ENCODE results near the gene PRKCH. TPM values are rescaled to one million over a fixed set of nuclear protein-coding genes. Genes with fewer than 3 reads are reported as not detected.

PRKCH gene
- total and polyA plus RNA-seq, 9 of the 15 experiments (the other 6 are each of a cell fraction or from before 2014, with no cell fraction given) = 0.61 to 4.4 (median 4.0) TPM

DNA sequence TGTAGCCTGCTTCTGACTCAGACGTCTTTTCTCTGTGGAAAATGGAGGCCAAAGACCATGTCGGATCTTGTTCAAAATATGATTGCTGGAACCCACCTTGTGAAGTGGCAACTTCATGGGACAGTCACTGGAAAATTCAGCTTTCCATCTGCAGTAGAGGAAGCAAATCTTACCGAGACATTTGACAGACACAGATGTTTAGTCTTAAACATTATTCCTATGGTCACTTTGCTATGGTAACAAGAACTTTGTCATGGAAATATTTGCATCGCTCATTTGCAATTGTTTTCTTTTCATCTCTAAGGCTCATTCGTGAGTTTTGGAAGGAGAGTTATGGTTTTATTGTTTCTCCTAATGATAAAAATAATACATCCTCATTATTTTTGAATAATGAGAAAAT is 275.6 kb downstream of the PRKCH start (continued):
- TF ChIP-seq EWSR1 (IDR thresholded peaks at IDR 0.05; ENCODE audit: borderline replicate concordance, low read depth, partially characterized antibody) = no peak
- no peak for TF ChIP-seq ETV6 (IDR thresholded peaks at IDR 0.05; ENCODE audit: borderline replicate concordance in 1 of 2, low read depth in 2 of 2, low read length in 1 of 2)
- no peak for TF ChIP-seq ETV6 (CRISPR knock-in tag; IDR thresholded peaks at IDR 0.05; ENCODE audit: borderline replicate concordance)

DNA sequence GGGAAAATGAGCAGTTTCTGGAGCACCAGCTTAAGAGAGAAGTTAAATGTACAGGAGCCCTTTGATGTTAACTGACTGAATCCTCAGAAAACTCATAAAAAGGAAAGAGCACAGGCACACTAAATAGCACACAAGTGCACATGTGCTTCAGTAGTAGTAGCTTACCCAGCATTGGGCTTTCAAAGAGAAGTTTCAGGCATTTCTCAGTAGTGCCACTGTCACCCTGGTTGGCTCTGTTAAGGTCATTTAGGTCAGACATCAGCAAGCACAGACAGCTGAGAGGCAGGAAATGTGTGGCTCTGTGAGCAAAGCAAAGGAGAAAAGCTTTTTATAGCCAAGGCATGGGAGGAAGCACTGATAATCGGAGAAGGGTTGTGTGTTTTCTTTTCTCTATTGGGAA is 277.6 kb downstream of the PRKCH start:
- no peaks in the 10 kb centered on the region for H4K20me1 ChIP-seq (replicated peaks; ENCODE audit: control insufficient read depth, insufficient read depth, low read length)
- in situ Hi-C loops (cut with MboI) (no loop called here), intact Hi-C loops (cut with micrococcal nuclease) (no loop called here)
- no peak overlapping the region for H3K9ac ChIP-seq (ENCODE audit: insufficient read depth in 1 of 2, low read depth in 2 of 2, low read length in 2 of 2)
- FAIRE-seq = no peak
- H3K4me2 ChIP-seq (ENCODE audit: insufficient read depth, low read length) = no peak overlapping the region
- no peaks in the 10 kb centered on the region for H3K9me3 ChIP-seq (replicated peaks; ENCODE audit: control insufficient read depth, insufficient read depth, low read depth, low read length)
- no TSS peak for BruUV-seq (replicated peaks)
- H3K36me3 ChIP-seq (ENCODE audit: control insufficient read depth, insufficient read depth, low read length) = no peaks in the 10 kb centered on the region
- H3K9me1 ChIP-seq (ENCODE audit: control insufficient read depth, insufficient read depth, low read length) = no peaks in the 10 kb centered on the region
- no peak overlapping the region for H3K27ac ChIP-seq (ENCODE audit: extremely low read depth, low read depth, low read length)
- 0% methylated on average over 1 of the region's 1 CpG for WGBS (ENCODE audit: insufficient coverage, low coverage, missing lambda C conversion rate)
- H3K79me2 ChIP-seq (ENCODE audit: control insufficient read depth, insufficient read depth, low read length) = no peaks in the 10 kb centered on the region
- DNase-seq (ENCODE audit: extremely low read depth in 1 of 4, low spot score in 3 of 4) = no peak
- ChIA-PET POLR2A (no interaction called here), CTCF (ENCODE audit: low intra/inter-chr PET ratio) (interaction anchor here (0.6 kb wide), 1 partner anchor 1728 kb away, joined by 3 read pairs; no protein-coding TSS in a partner anchor)
- no peak for TF ChIP-seq POLR2H (tag; IDR thresholded peaks at IDR 0.05; ENCODE audit: low read depth)
- TF ChIP-seq, protein P1, sequence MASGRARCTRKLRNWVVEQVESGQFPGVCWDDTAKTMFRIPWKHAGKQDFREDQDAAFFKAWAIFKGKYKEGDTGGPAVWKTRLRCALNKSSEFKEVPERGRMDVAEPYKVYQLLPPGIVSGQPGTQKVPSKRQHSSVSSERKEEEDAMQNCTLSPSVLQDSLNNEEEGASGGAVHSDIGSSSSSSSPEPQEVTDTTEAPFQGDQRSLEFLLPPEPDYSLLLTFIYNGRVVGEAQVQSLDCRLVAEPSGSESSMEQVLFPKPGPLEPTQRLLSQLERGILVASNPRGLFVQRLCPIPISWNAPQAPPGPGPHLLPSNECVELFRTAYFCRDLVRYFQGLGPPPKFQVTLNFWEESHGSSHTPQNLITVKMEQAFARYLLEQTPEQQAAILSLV (tag; IDR thresholded peaks at IDR 0.05) = no peak
- TF ChIP-seq CBFB (CRISPR knock-in tag; IDR thresholded peaks at IDR 0.05) = no peak
- no peak for TF ChIP-seq ZNF316 (IDR thresholded peaks at IDR 0.05)
- TF ChIP-seq, protein P2, sequence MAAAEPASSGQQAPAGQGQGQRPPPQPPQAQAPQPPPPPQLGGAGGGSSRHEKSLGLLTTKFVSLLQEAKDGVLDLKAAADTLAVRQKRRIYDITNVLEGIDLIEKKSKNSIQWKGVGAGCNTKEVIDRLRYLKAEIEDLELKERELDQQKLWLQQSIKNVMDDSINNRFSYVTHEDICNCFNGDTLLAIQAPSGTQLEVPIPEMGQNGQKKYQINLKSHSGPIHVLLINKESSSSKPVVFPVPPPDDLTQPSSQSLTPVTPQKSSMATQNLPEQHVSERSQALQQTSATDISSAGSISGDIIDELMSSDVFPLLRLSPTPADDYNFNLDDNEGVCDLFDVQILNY (CRISPR knock-in tag; IDR thresholded peaks at IDR 0.05) = no peak
- TF ChIP-seq GATAD2B (IDR thresholded peaks at IDR 0.05; ENCODE audit: borderline replicate concordance) = no peak
- TF ChIP-seq NR2C2 (CRISPR knock-in tag; IDR thresholded peaks at IDR 0.05) = no peak
- no peak for TF ChIP-seq NR2C2 (tag; IDR thresholded peaks at IDR 0.05)
- no peak for TF ChIP-seq PTBP1 (IDR thresholded peaks at IDR 0.05; ENCODE audit: low read depth, low read length)
- no peak for TF ChIP-seq SNIP1 (IDR thresholded peaks at IDR 0.05; ENCODE audit: low read depth)
- TF ChIP-seq SUPT5H (IDR thresholded peaks at IDR 0.05) = no peak
- TF ChIP-seq, protein P3, sequence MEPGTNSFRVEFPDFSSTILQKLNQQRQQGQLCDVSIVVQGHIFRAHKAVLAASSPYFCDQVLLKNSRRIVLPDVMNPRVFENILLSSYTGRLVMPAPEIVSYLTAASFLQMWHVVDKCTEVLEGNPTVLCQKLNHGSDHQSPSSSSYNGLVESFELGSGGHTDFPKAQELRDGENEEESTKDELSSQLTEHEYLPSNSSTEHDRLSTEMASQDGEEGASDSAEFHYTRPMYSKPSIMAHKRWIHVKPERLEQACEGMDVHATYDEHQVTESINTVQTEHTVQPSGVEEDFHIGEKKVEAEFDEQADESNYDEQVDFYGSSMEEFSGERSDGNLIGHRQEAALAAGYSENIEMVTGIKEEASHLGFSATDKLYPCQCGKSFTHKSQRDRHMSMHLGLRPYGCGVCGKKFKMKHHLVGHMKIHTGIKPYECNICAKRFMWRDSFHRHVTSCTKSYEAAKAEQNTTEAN (CRISPR knock-in tag; IDR thresholded peaks at IDR 0.05) = no peak
- no peak overlapping the region for H3K4me3 ChIP-seq
- no peak for ATAC-seq
- no peaks in the 10 kb centered on the region; a peak in 1 of 5 replicates for H3K4me1 ChIP-seq (replicated peaks in 1 of 2; ENCODE audit: control insufficient read depth in 2 of 2, insufficient read depth in 2 of 2, low read length in 2 of 2)
- no peaks in the 10 kb centered on the region; a peak in 2 of 5 replicates for H3K27me3 ChIP-seq (ENCODE audit: control insufficient read depth in 2 of 2, insufficient read depth in 2 of 2, low read length in 2 of 2)
- H2AFZ ChIP-seq (ENCODE audit: low read depth, low read length) = no peak overlapping the region
